ENCODE results near the gene KDM3B.

Gene KDM3B

GRCh38 chr5:138370537-138370936 is 18.1 kb downstream of the KDM3B start:
- Histone ChIP-seq H4K20me1 (ENCODE audit: control insufficient read depth, insufficient read depth, low read depth, low read length) (peaks cover 9% of the 10 kb centered on the region; the same call in 1 of the 2 replicates), H3K36me3 (ENCODE audit: control insufficient read depth, low read length) (peaks cover 21% of the 10 kb centered on the region), H3K4me2 (ENCODE audit: low read length) (no peak overlapping the region), H3K27me3 (ENCODE audit: control insufficient read depth, low read length) (no peaks in the 10 kb centered on the region), H3K9me3 (ENCODE audit: control insufficient read depth, insufficient read depth, low read length) (no peaks in the 10 kb centered on the region), H3K4me1 (ENCODE audit: control insufficient read depth, low read length) (peaks cover 16% of the 10 kb centered on the region), H3K4me3 (ENCODE audit: low read length) (no peak overlapping the region), H3K27ac (ENCODE audit: low read depth, low read length) (no peak overlapping the region), H3K79me2 (ENCODE audit: control insufficient read depth, low read length) (peaks cover 77% of the 10 kb centered on the region), H3K9me2 (replicated peaks; ENCODE audit: control insufficient read depth, low read length) (no peaks in the 10 kb centered on the region), H3F3A (ENCODE audit: control insufficient read depth, insufficient read depth) (no peaks in the 10 kb centered on the region)
- TF ChIP-seq, protein P1, sequence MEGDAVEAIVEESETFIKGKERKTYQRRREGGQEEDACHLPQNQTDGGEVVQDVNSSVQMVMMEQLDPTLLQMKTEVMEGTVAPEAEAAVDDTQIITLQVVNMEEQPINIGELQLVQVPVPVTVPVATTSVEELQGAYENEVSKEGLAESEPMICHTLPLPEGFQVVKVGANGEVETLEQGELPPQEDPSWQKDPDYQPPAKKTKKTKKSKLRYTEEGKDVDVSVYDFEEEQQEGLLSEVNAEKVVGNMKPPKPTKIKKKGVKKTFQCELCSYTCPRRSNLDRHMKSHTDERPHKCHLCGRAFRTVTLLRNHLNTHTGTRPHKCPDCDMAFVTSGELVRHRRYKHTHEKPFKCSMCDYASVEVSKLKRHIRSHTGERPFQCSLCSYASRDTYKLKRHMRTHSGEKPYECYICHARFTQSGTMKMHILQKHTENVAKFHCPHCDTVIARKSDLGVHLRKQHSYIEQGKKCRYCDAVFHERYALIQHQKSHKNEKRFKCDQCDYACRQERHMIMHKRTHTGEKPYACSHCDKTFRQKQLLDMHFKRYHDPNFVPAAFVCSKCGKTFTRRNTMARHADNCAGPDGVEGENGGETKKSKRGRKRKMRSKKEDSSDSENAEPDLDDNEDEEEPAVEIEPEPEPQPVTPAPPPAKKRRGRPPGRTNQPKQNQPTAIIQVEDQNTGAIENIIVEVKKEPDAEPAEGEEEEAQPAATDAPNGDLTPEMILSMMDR (IDR thresholded peaks at IDR 0.05; ENCODE audit: low read depth, low read length, poor library complexity, severe bottlenecking) = no peak
- no peak for TF ChIP-seq EZH2phosphoT487 (IDR thresholded peaks at IDR 0.05; ENCODE audit: borderline replicate concordance, low read length)

DNA sequence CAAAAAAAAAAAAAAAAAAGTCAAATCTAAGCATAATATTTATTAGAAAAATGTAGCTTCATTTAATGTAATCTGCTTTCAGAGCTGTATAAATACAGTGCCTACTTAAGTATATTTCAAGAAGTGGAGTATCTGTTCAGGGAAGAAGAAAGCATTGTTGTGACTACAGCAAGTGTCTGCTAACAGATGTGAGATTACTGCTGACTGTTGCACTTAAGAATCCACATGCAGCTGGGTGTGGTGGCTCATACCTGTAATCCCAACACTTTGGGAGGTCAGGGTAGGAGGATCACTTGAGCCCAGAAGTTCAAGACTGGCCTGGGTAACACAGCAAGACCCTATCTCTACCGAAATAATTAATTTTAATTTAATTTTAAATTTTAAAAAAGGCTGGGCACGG is 19.0 kb downstream of the KDM3B start:
- Histone ChIP-seq H3F3A (ENCODE audit: control insufficient read depth, insufficient read depth) (no peaks in the 10 kb centered on the region), H3K4me2 (ENCODE audit: low read length) (no peak overlapping the region), H3K27me3 (ENCODE audit: control insufficient read depth, low read length) (no peaks in the 10 kb centered on the region), H3K36me3 (ENCODE audit: control insufficient read depth, low read length) (peaks cover 24% of the 10 kb centered on the region), H4K20me1 (ENCODE audit: control insufficient read depth, insufficient read depth, low read depth, low read length) (peaks cover 9% of the 10 kb centered on the region; the same call in 1 of the 2 replicates), H3K9me3 (ENCODE audit: control insufficient read depth, insufficient read depth, low read length) (no peaks in the 10 kb centered on the region), H3K79me2 (ENCODE audit: control insufficient read depth, low read length) (peaks cover 68% of the 10 kb centered on the region), H3K4me1 (ENCODE audit: control insufficient read depth, low read length) (peaks cover 16% of the 10 kb centered on the region), H3K9me2 (replicated peaks; ENCODE audit: control insufficient read depth, low read length) (no peaks in the 10 kb centered on the region), H3K4me3 (ENCODE audit: low read length) (no peak overlapping the region), H3K27ac (ENCODE audit: low read depth, low read length) (no peak overlapping the region)
- TF ChIP-seq EZH2phosphoT487 (IDR thresholded peaks at IDR 0.05; ENCODE audit: borderline replicate concordance, low read length) = no peak
- TF ChIP-seq, protein P1 (IDR thresholded peaks at IDR 0.05; ENCODE audit: low read depth, low read length, poor library complexity, severe bottlenecking) = no peak

- no peaks in the 10 kb centered on the region for H3K9me2 ChIP-seq (replicated peaks; ENCODE audit: control insufficient read depth, low read length)
- H4K20me1 ChIP-seq (ENCODE audit: control insufficient read depth, insufficient read depth, low read depth, low read length) = peaks cover 9% of the 10 kb centered on the region; the same call in 1 of the 2 replicates
- no peaks in the 10 kb centered on the region for H3K27me3 ChIP-seq (ENCODE audit: control insufficient read depth, low read length)
- peaks cover 31% of the 10 kb centered on the region for H3K36me3 ChIP-seq (ENCODE audit: control insufficient read depth, low read length)
- no peaks in the 10 kb centered on the region for H3F3A ChIP-seq (ENCODE audit: control insufficient read depth, insufficient read depth)
- H3K4me2 ChIP-seq (ENCODE audit: low read length) = no peak overlapping the region
- peaks cover 60% of the 10 kb centered on the region for H3K79me2 ChIP-seq (ENCODE audit: control insufficient read depth, low read length)
- peaks cover 16% of the 10 kb centered on the region for H3K4me1 ChIP-seq (ENCODE audit: control insufficient read depth, low read length)
- no peaks in the 10 kb centered on the region for H3K9me3 ChIP-seq (ENCODE audit: control insufficient read depth, insufficient read depth, low read length)
- no peak for TF ChIP-seq EZH2phosphoT487 (IDR thresholded peaks at IDR 0.05; ENCODE audit: borderline replicate concordance, low read length)
- TF ChIP-seq, protein P1 (IDR thresholded peaks at IDR 0.05; ENCODE audit: low read depth, low read length, poor library complexity, severe bottlenecking) = no peak
- no peak overlapping the region for H3K27ac ChIP-seq (ENCODE audit: low read depth, low read length)
- no peak overlapping the region for H3K4me3 ChIP-seq (ENCODE audit: low read length)
Measured at GRCh38 chr5:138372225-138372624, 19.7 kb downstream of the KDM3B start.
